Measurements from ENCODE around the gene OTP. TPM values are rescaled to one million over a fixed set of nuclear protein-coding genes. Genes with fewer than 3 reads are reported as not detected.
"Not testable (repeated sequence)": the region's sequence is repeated elsewhere in the genome, so short reads cannot be mapped to it uniquely, and the experiment has no call there.

Gene OTP
- total RNA-seq, 2 donors from 2014 or later: not detected

- no peak overlapping the region for H3K4me3 ChIP-seq
- H3K27ac ChIP-seq: no peak overlapping the region
- no peaks in the 10 kb centered on the region for H3K9me3 ChIP-seq
- H3K36me3 ChIP-seq: no peaks in the 10 kb centered on the region
- no peaks in the 10 kb centered on the region for H3K4me1 ChIP-seq (ENCODE audit: control insufficient read depth in 1 of 2, low read depth in 2 of 2)
- DNase-seq (ENCODE audit: low spot score): no peak
- no peak for ATAC-seq (ENCODE audit: insufficient number of reproducible peaks, low FRiP score, low read depth)
- H3K27me3 ChIP-seq (replicated peaks; ENCODE audit: insufficient read depth): peaks cover 13% of the 10 kb centered on the region
- no peak for TF ChIP-seq CTCF (IDR thresholded peaks at IDR 0.05)
These were observed 15.2 kb downstream of the OTP start for GRCh38 chr5:77623203-77623740.

GRCh38 chr5:77621440-77621839, 17.1 kb downstream of the OTP start:
- Histone ChIP-seq H3K27me3 (replicated peaks; ENCODE audit: insufficient read depth) (no peaks in the 10 kb centered on the region), H3K4me1 (ENCODE audit: control insufficient read depth in 1 of 2, low read depth in 2 of 2) (no peaks in the 10 kb centered on the region), H3K27ac (no peak overlapping the region), H3K4me3 (no peak overlapping the region), H3K9me3 (no peaks in the 10 kb centered on the region), H3K36me3 (no peaks in the 10 kb centered on the region)
- DNase-seq (ENCODE audit: low spot score) (no peak), ATAC-seq (ENCODE audit: insufficient number of reproducible peaks, low FRiP score, low read depth) (no peak)
- no peak for TF ChIP-seq CTCF (IDR thresholded peaks at IDR 0.05)

- H3K4me1 ChIP-seq (ENCODE audit: control insufficient read depth in 1 of 2, low read depth in 2 of 2): no peaks in the 10 kb centered on the region
- no peaks in the 10 kb centered on the region for H3K9me3 ChIP-seq
- no peaks in the 10 kb centered on the region for H3K27me3 ChIP-seq (replicated peaks; ENCODE audit: insufficient read depth)
- H3K27ac ChIP-seq: no peak overlapping the region
- H3K4me3 ChIP-seq: no peak overlapping the region
- no peak for TF ChIP-seq CTCF (IDR thresholded peaks at IDR 0.05)
- H3K36me3 ChIP-seq: no peaks in the 10 kb centered on the region
- DNase-seq (ENCODE audit: low spot score) (no peak), ATAC-seq (ENCODE audit: insufficient number of reproducible peaks, low FRiP score, low read depth) (no peak)
These were observed 18.1 kb downstream of the OTP start for GRCh38 chr5:77620405-77620804.

- no peak overlapping the region for H3K4me3 ChIP-seq
- H3K27ac ChIP-seq: no peak overlapping the region
- DNase-seq (ENCODE audit: low spot score) (no peak), ATAC-seq (ENCODE audit: insufficient number of reproducible peaks, low FRiP score, low read depth) (no peak)
- H3K27me3 ChIP-seq (replicated peaks; ENCODE audit: insufficient read depth): no peaks in the 10 kb centered on the region
- H3K4me1 ChIP-seq (ENCODE audit: control insufficient read depth in 1 of 2, low read depth in 2 of 2): no peaks in the 10 kb centered on the region
- no peaks in the 10 kb centered on the region for H3K36me3 ChIP-seq
- no peaks in the 10 kb centered on the region for H3K9me3 ChIP-seq
- no peak for TF ChIP-seq CTCF (IDR thresholded peaks at IDR 0.05)
These were observed 21.6 kb downstream of the OTP start for GRCh38 chr5:77616920-77617319.

GRCh38 chr5:77608927-77609326, 29.6 kb downstream of the OTP start:
- not testable (repeated sequence) for H3K27me3 ChIP-seq (replicated peaks; ENCODE audit: insufficient read depth); H3K27ac ChIP-seq; H3K4me1 ChIP-seq (ENCODE audit: control insufficient read depth in 1 of 2, low read depth in 2 of 2); H3K36me3 ChIP-seq; DNase-seq (ENCODE audit: low spot score); H3K9me3 ChIP-seq; H3K4me3 ChIP-seq; ATAC-seq (ENCODE audit: insufficient number of reproducible peaks, low FRiP score, low read depth)

- Histone ChIP-seq H3K27me3 (replicated peaks; ENCODE audit: insufficient read depth) (no peaks in the 10 kb centered on the region), H3K36me3 (no peaks in the 10 kb centered on the region), H3K9me3 (no peaks in the 10 kb centered on the region), H3K4me3 (no peak overlapping the region), H3K4me1 (ENCODE audit: control insufficient read depth in 1 of 2, low read depth in 2 of 2) (no peaks in the 10 kb centered on the region), H3K27ac (no peak overlapping the region)
- no peak for DNase-seq (ENCODE audit: low spot score)
- TF ChIP-seq CTCF (IDR thresholded peaks at IDR 0.05): no peak
- no peak for ATAC-seq (ENCODE audit: insufficient number of reproducible peaks, low FRiP score, low read depth)
These were observed 31.2 kb downstream of the OTP start for GRCh38 chr5:77607324-77607723.
